Smooth muscle cell (in vitro differentiated cells): Measurements from ENCODE around the gene HS6ST2. TPM values are rescaled to one million over a fixed set of nuclear protein-coding genes. Genes with fewer than 3 reads are reported as not detected.

Experiments
- DNase-seq: peaks from one replicate; lab custom pipeline; 2025; ENCODE audit not compliant: unreplicated experiment; lab: John Stamatoyannopoulos, UW
- H2AFZ ChIP-seq: fragments of 200-600 bp; sonication (generic); 2 replicates; pipeline ENCODE4 v1.6.0; 2016; ENCODE audit warnings: antibody characterized with exemption, low read depth, mild to moderate bottlenecking
- H3F3A ChIP-seq: fragments of 200-600 bp; sonication (generic); 2 replicates; pipeline ENCODE4 v1.6.0; 2017; ENCODE audit warnings: antibody characterized with exemption, low read depth
- H3K27ac ChIP-seq: fragments of 200-600 bp; sonication (generic); 2 replicates; pipeline ENCODE4 v1.5.1; 2016; ENCODE audit warnings: low read depth, mild to moderate bottlenecking
- H3K27me3 ChIP-seq: fragments of 200-600 bp; sonication (generic); 2 replicates; pipeline ENCODE4 v1.6.1; 2016; ENCODE audit warnings: low read depth, mild to moderate bottlenecking
- H3K36me3 ChIP-seq: fragments of 200-600 bp; sonication (generic); 2 replicates; pipeline ENCODE4 v1.5.1; 2016; ENCODE audit warnings: low read depth
- H3K4me1 ChIP-seq: fragments of 200-600 bp; sonication (generic); 2 replicates; pipeline ENCODE4 v1.5.1; 2016; ENCODE audit warnings: low read depth
- H3K4me2 ChIP-seq: fragments of 200-600 bp; sonication (generic); 2 replicates; pipeline ENCODE4 v1.6.0; 2016; ENCODE audit warnings: mild to moderate bottlenecking
- H3K4me3 ChIP-seq: fragments of 200-600 bp; sonication (generic); 2 replicates; pipeline ENCODE4 v1.5.1; 2016; ENCODE audit warnings: mild to moderate bottlenecking
- H3K79me2 ChIP-seq: fragments of 200-600 bp; sonication (generic); 2 replicates; pipeline ENCODE4 v1.6.0; 2016; ENCODE audit warnings: low read depth, mild to moderate bottlenecking
- H3K9ac ChIP-seq: fragments of 200-600 bp; sonication (generic); 2 replicates; pipeline ENCODE4 v1.6.0; 2016; ENCODE audit warnings: low read depth
- H3K9me3 ChIP-seq: fragments of 200-600 bp; sonication (generic); replicated peaks from 2 replicates; pipeline ENCODE4 v1.5.1; 2016; ENCODE audit warnings: low read depth
- H4K20me1 ChIP-seq: fragments of 200-600 bp; sonication (generic); 2 replicates; pipeline ENCODE4 v1.6.0; 2016; ENCODE audit warnings: low read depth
- CTCF ChIP-seq: fragments of 200-600 bp; sonication (generic); IDR thresholded peaks from 2 replicates; pipeline ENCODE4 v1.5.1; 2017; ENCODE audit warnings: borderline replicate concordance, mild to moderate bottlenecking, antibody characterized with exemption; ENCODE audit not compliant: insufficient read depth, poor library complexity, severe bottlenecking
- WGBS: methylation state at CpG from one replicate; pipeline ENCODE4 v1.1.7; 2016; ENCODE audit warnings: low lambda C conversion rate; 5-methylcytosine and 5-hydroxymethylcytosine counted together
- polyA plus RNA-seq: library from polyadenylated mRNA; unstranded; fragments of >200 nt; fragmentation: Nextera tagmentation; extraction: Ambion mirVana; gene quantifications from 2 replicates; pipeline ENCODE4 v1.2.1, GENCODE V29; 2016
- total RNA-seq: library from RNA; depleted of rRNA; stranded (reverse); fragments of >200 nt; gene quantifications from 2 replicates; pipeline ENCODE4 v1.2.3, GENCODE V29; 2014

Gene HS6ST2
- total and polyA plus RNA-seq, 2 experiments from 2014 or later = 12.7 to 13.3 TPM

GRCh38 chrX:132685276-132685675 is 273.2 kb downstream of the HS6ST2 start:
- Histone ChIP-seq H3F3A (no peaks in the 10 kb centered on the region), H3K4me3 (no peak overlapping the region), H4K20me1 (no peaks in the 10 kb centered on the region), H3K4me2 (no peak overlapping the region), H3K4me1 (no peaks in the 10 kb centered on the region), H3K27ac (no peak overlapping the region), H3K27me3 (no peaks in the 10 kb centered on the region), H3K9me3 (no peaks in the 10 kb centered on the region), H3K79me2 (no peaks in the 10 kb centered on the region), H3K9ac (no peak overlapping the region), H2AFZ (no peak overlapping the region), H3K36me3 (no peaks in the 10 kb centered on the region)
- WGBS = 73% methylated on average over 4 of the region's 4 CpGs
- DNase-seq = no peak
- TF ChIP-seq CTCF = no peak

- no peak for DNase-seq
- Histone ChIP-seq H3K4me2 (no peak overlapping the region), H3K4me1 (peaks cover 10% of the 10 kb centered on the region), H3K79me2 (no peaks in the 10 kb centered on the region), H4K20me1 (no peaks in the 10 kb centered on the region), H2AFZ (no peak overlapping the region), H3K36me3 (no peaks in the 10 kb centered on the region), H3F3A (no peaks in the 10 kb centered on the region), H3K9me3 (no peaks in the 10 kb centered on the region), H3K9ac (no peak overlapping the region), H3K27ac (no peak overlapping the region), H3K27me3 (no peaks in the 10 kb centered on the region), H3K4me3 (no peak overlapping the region)
- no peak for TF ChIP-seq CTCF
- WGBS = 67% methylated on average over 2 of the region's 2 CpGs
These were observed 281.2 kb downstream of the HS6ST2 start for GRCh38 chrX:132677233-132677716.

GRCh38 chrX:132676561-132677186 is 281.8 kb downstream of the HS6ST2 start:
- no peak overlapping the region for H3K4me2 ChIP-seq
- no peak for DNase-seq

More at GRCh38 chrX:132676561-132677186, 281.8 kb downstream of the HS6ST2 start:
- Histone ChIP-seq H3K27ac (no peak overlapping the region), H3K36me3 (no peaks in the 10 kb centered on the region), H3K9ac (no peak overlapping the region), H2AFZ (no peak overlapping the region), H3K9me3 (no peaks in the 10 kb centered on the region), H3K4me3 (no peak overlapping the region), H4K20me1 (no peaks in the 10 kb centered on the region), H3K27me3 (no peaks in the 10 kb centered on the region), H3F3A (no peaks in the 10 kb centered on the region), H3K4me1 (peaks cover 10% of the 10 kb centered on the region), H3K79me2 (no peaks in the 10 kb centered on the region)
- no peak for TF ChIP-seq CTCF
- WGBS = 69% methylated on average over 4 of the region's 4 CpGs
